ENCODE results near the gene ADAMTS8.
A peak's percentile ranks its signal among the peaks of the same experiment; 100 is the strongest.

The ADAMTS8 gene

GRCh38 chr11:130462101-130462885 is 33.9 kb upstream of the ADAMTS8 start:
- no peak overlapping the region for H3K4me3 ChIP-seq (replicated peaks in 1 of 2; ENCODE audit: low read depth in 2 of 2, low read length in 2 of 2)
- no peak for TF ChIP-seq CTCF (IDR thresholded peaks at IDR 0.05; ENCODE audit: low read depth, low read length)
- DNase-seq (ENCODE audit: low read depth in 2 of 2), result no peak

GRCh38 chr11:130459521-130459920 is 31.1 kb upstream of the ADAMTS8 start:
- DNase-seq (ENCODE audit: low read depth in 2 of 2), result no peak

GRCh38 chr11:130458410-130458729 is 30.0 kb upstream of the ADAMTS8 start:
- DNase-seq (ENCODE audit: low read depth in 2 of 2), result no peak
- TF ChIP-seq CTCF (IDR thresholded peaks at IDR 0.05; ENCODE audit: low read depth, low read length), result no peak

More at GRCh38 chr11:130459521-130459920, 31.1 kb upstream of the ADAMTS8 start:
- no peak overlapping the region for H3K4me3 ChIP-seq (replicated peaks in 1 of 2; ENCODE audit: low read depth in 2 of 2, low read length in 2 of 2)
- TF ChIP-seq CTCF (IDR thresholded peaks at IDR 0.05; ENCODE audit: low read depth, low read length), result no peak

GRCh38 chr11:130457623-130458409 is 29.4 kb upstream of the ADAMTS8 start:
- no peak overlapping the region for H3K4me3 ChIP-seq (replicated peaks in 1 of 2; ENCODE audit: low read depth in 2 of 2, low read length in 2 of 2)

More at GRCh38 chr11:130458410-130458729, 30.0 kb upstream of the ADAMTS8 start:
- no peak overlapping the region for H3K4me3 ChIP-seq (replicated peaks in 1 of 2; ENCODE audit: low read depth in 2 of 2, low read length in 2 of 2)

GRCh38 chr11:130456286-130456685 is 27.9 kb upstream of the ADAMTS8 start:
- no peak for DNase-seq (ENCODE audit: low read depth in 2 of 2)
- no peak overlapping the region for H3K4me3 ChIP-seq (replicated peaks in 1 of 2; ENCODE audit: low read depth in 2 of 2, low read length in 2 of 2)
- TF ChIP-seq CTCF (IDR thresholded peaks at IDR 0.05; ENCODE audit: low read depth, low read length), result no peak

More at GRCh38 chr11:130457623-130458409, 29.4 kb upstream of the ADAMTS8 start:
- DNase-seq (ENCODE audit: low read depth in 2 of 2), result peak in 1 of 2 donors; percentile 42
- TF ChIP-seq CTCF (IDR thresholded peaks at IDR 0.05; ENCODE audit: low read depth, low read length), result no peak

- DNase-seq (ENCODE audit: low read depth in 2 of 2), result no peak
- H3K4me3 ChIP-seq (replicated peaks in 1 of 2; ENCODE audit: low read depth in 2 of 2, low read length in 2 of 2), result no peak overlapping the region
- no peak for TF ChIP-seq CTCF (IDR thresholded peaks at IDR 0.05; ENCODE audit: low read depth, low read length)
Measured at GRCh38 chr11:130455483-130456127, 27.2 kb upstream of the ADAMTS8 start.

All from cardiac fibroblast (primary cell).